Measurements from ENCODE around the gene PTK7. TPM values are rescaled to one million over a fixed set of nuclear protein-coding genes. Genes with fewer than 3 reads are reported as not detected.

The PTK7 gene
- total and polyA plus RNA-seq, 2 donors (not counting 1 experiment from before 2014, with no cell fraction given) = not detected

DNA sequence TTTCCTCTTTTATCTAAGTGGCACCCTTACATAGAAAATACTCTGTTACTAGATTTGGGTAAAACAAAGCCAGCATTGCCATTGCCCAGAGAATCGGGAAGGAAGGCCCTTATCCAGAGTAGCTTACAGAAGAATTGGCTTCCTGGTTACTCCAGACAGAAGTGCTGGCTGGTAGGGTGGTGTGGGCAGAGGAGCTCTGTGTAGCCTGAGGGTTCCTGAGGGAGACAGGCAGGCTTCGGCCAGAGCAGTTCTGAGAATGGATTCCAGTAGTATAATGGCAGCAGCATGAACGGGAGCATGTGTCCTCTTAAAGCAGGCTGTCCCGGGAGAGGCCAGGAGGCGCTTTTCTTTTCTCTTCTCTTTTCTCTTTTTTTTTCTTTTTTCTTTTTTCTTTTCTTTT is 117.8 kb downstream of the PTK7 start:
- no peaks in the 10 kb centered on the region for H3K9me3 Mint-ChIP-seq (ENCODE audit: insufficient read depth)
- Histone ChIP-seq H3K9ac (ENCODE audit: low read length) (no peak overlapping the region), H2AFZ (ENCODE audit: insufficient read depth, low read depth, low read length, poor library complexity, severe bottlenecking) (no peak overlapping the region), H3K79me2 (ENCODE audit: control insufficient read depth, insufficient read depth, low read length) (peaks cover 11% of the 10 kb centered on the region), H3K4me3 (ENCODE audit: control extremely low read depth in 1 of 5, extremely low read depth in 1 of 5, insufficient read depth in 1 of 5, low read depth in 2 of 5, low read length in 4 of 5) (no peak overlapping the region), H3K9me3 (ENCODE audit: control extremely low read depth in 1 of 3, control insufficient read depth in 2 of 3, insufficient read depth in 1 of 3, low read length in 2 of 3) (no peaks in the 10 kb centered on the region), H3K36me3 (replicated peaks in 1 of 2; ENCODE audit: control extremely low read depth in 1 of 2, control insufficient read depth in 1 of 2, extremely low read depth in 1 of 2, insufficient read depth in 2 of 2, low read length in 1 of 2) (peaks cover 0 to 53% of the 10 kb centered on the region in 2 experiments), H3K27me3 (replicated peaks in 1 of 4; ENCODE audit: control extremely low read depth in 1 of 4, control insufficient read depth in 3 of 4, insufficient read depth in 4 of 4, low read length in 3 of 4) (no peaks in the 10 kb centered on the region), H3K4me2 (replicated peaks; ENCODE audit: low read depth, low read length, poor library complexity, severe bottlenecking) (no peak overlapping the region), H3K27ac (ENCODE audit: low read length in 2 of 2) (no peak overlapping the region), H4K20me1 (ENCODE audit: control insufficient read depth, insufficient read depth, low read length, poor library complexity, severe bottlenecking) (no peaks in the 10 kb centered on the region), H3K4me1 (ENCODE audit: control insufficient read depth in 2 of 2, insufficient read depth in 2 of 2, low read length in 2 of 2) (no peaks in the 10 kb centered on the region)
- 100% methylated on average over 5 of the region's 5 CpGs for WGBS (ENCODE audit: insufficient coverage)
- H3K27ac Mint-ChIP-seq = no peak overlapping the region
- ATAC-seq (ENCODE audit: low read depth) = no peak
- H3K4me3 Mint-ChIP-seq = no peak overlapping the region
- ChIA-PET CTCF (no interaction called here), POLR2A (no interaction called here)
- intact Hi-C loops (cut with micrococcal nuclease) = no loop called here
- DNase-seq = no peak
- no peaks in the 10 kb centered on the region for H3K27me3 Mint-ChIP-seq
- no peak for TF ChIP-seq EZH2 (IDR thresholded peaks at IDR 0.05; ENCODE audit: borderline replicate concordance, insufficient read depth, low read depth, low read length, poor library complexity, severe bottlenecking)
- TF ChIP-seq, protein P1, sequence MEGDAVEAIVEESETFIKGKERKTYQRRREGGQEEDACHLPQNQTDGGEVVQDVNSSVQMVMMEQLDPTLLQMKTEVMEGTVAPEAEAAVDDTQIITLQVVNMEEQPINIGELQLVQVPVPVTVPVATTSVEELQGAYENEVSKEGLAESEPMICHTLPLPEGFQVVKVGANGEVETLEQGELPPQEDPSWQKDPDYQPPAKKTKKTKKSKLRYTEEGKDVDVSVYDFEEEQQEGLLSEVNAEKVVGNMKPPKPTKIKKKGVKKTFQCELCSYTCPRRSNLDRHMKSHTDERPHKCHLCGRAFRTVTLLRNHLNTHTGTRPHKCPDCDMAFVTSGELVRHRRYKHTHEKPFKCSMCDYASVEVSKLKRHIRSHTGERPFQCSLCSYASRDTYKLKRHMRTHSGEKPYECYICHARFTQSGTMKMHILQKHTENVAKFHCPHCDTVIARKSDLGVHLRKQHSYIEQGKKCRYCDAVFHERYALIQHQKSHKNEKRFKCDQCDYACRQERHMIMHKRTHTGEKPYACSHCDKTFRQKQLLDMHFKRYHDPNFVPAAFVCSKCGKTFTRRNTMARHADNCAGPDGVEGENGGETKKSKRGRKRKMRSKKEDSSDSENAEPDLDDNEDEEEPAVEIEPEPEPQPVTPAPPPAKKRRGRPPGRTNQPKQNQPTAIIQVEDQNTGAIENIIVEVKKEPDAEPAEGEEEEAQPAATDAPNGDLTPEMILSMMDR (IDR thresholded peaks at IDR 0.05) = no peak
- H3K4me1 Mint-ChIP-seq = peaks cover 3% of the 10 kb centered on the region

- no peaks in the 10 kb centered on the region for H3K9me3 ChIP-seq (ENCODE audit: control extremely low read depth in 1 of 3, control insufficient read depth in 2 of 3, insufficient read depth in 1 of 3, low read length in 2 of 3)
- no peaks in the 10 kb centered on the region for H3K27me3 ChIP-seq (replicated peaks in 1 of 4; ENCODE audit: control extremely low read depth in 1 of 4, control insufficient read depth in 3 of 4, insufficient read depth in 4 of 4, low read length in 3 of 4)
- H3K27ac Mint-ChIP-seq = no peak overlapping the region
- H3K79me2 ChIP-seq (ENCODE audit: control insufficient read depth, insufficient read depth, low read length) = peaks cover 11% of the 10 kb centered on the region
- TF ChIP-seq EZH2 (IDR thresholded peaks at IDR 0.05; ENCODE audit: borderline replicate concordance, insufficient read depth, low read depth, low read length, poor library complexity, severe bottlenecking) = no peak
- TF ChIP-seq, protein P1 (IDR thresholded peaks at IDR 0.05) = no peak
- H3K4me1 ChIP-seq (ENCODE audit: control insufficient read depth in 2 of 2, insufficient read depth in 2 of 2, low read length in 2 of 2) = no peaks in the 10 kb centered on the region
- no peak overlapping the region for H3K4me3 ChIP-seq (ENCODE audit: control extremely low read depth in 1 of 5, extremely low read depth in 1 of 5, insufficient read depth in 1 of 5, low read depth in 2 of 5, low read length in 4 of 5)
- intact Hi-C loops (cut with micrococcal nuclease) = no loop called here
- no peaks in the 10 kb centered on the region for H3K4me1 Mint-ChIP-seq
- DNase-seq (no peak), ATAC-seq (ENCODE audit: low read depth) (no peak)
- no peaks in the 10 kb centered on the region for H4K20me1 ChIP-seq (ENCODE audit: control insufficient read depth, insufficient read depth, low read length, poor library complexity, severe bottlenecking)
- H3K27me3 Mint-ChIP-seq = no peaks in the 10 kb centered on the region
- no peak overlapping the region for H3K27ac ChIP-seq (ENCODE audit: low read length in 2 of 2)
- 100% methylated on average over 3 of the region's 5 CpGs for WGBS (ENCODE audit: insufficient coverage)
- CTCF ChIA-PET = interaction anchor here (1.3 kb wide), 1 partner anchor 310 kb away, joined by 4 read pairs; no protein-coding TSS in a partner anchor
- no peak overlapping the region for H3K4me3 Mint-ChIP-seq
- no peak overlapping the region for H3K4me2 ChIP-seq (replicated peaks; ENCODE audit: low read depth, low read length, poor library complexity, severe bottlenecking)
- POLR2A ChIA-PET = no interaction called here
- no peaks in the 10 kb centered on the region for H3K9me3 Mint-ChIP-seq (ENCODE audit: insufficient read depth)
- H3K9ac ChIP-seq (ENCODE audit: low read length) = no peak overlapping the region
- peaks cover 0 to 63% of the 10 kb centered on the region in 2 experiments for H3K36me3 ChIP-seq (replicated peaks in 1 of 2; ENCODE audit: control extremely low read depth in 1 of 2, control insufficient read depth in 1 of 2, extremely low read depth in 1 of 2, insufficient read depth in 2 of 2, low read length in 1 of 2)
- H2AFZ ChIP-seq (ENCODE audit: insufficient read depth, low read depth, low read length, poor library complexity, severe bottlenecking) = no peak overlapping the region
Observed at GRCh38 chr6:43196337-43196736, 120.2 kb downstream of the PTK7 start.
